ENCODE data around the gene GPANK1. TPM values are rescaled to one million over a fixed set of nuclear protein-coding genes. Genes with fewer than 3 reads are reported as not detected.

GPANK1 gene
- total RNA-seq, 1 experiment from 2014 or later = 24.2 TPM

- DNase-seq = peak; percentile 9
- Histone ChIP-seq H3K36me3 (no peaks in the 10 kb centered on the region), H3K27me3 (no peaks in the 10 kb centered on the region), H3K4me3 (no peak overlapping the region), H3K9me3 (no peaks in the 10 kb centered on the region)
These were observed 32.8 kb upstream of the GPANK1 start for GRCh38 chr6:31697555-31697954.

DNA sequence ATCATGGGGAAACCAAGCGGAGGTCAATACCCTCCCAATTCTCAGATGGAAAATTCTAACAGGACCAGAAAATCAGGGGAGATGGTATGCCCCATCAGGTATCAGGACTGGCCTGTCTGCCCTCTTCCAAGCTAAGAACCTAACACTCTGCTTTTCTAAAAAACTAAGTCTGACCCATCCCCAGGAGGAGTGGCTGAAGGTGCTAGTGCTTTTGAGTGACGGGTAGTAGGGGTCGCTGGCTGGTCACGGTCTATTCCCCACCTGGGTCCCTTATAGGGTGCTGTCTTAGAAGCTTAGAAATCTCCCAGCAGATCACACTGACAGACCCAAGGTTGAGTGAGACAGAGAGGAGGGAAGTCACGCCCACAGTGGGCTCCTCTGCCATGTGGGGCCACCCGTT is 28.7 kb upstream of the GPANK1 start:
- Histone ChIP-seq H3K36me3 (no peaks in the 10 kb centered on the region), H3K9me3 (no peaks in the 10 kb centered on the region), H3K4me3 (no peak overlapping the region), H3K27me3 (no peaks in the 10 kb centered on the region)
- no peak for DNase-seq

DNA sequence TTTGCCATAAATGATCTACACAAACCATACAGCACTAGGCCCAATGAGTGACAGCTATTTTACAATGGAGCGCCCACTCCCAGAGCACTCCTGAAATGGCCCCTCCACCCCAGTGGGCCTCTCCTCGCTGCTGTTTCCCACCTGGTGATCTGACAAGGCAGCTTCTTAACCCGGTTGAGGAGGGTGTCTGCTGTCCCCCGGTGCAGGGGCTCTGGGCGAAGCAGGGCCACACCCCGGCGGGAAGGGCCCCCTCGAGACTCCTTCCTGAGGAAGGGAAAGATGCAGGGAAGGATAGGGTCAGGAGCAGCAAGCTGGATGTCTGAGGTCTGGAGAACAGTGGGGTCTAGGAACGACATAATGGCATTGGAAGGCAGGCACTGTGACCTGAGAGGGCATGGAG is 28.1 kb upstream of the GPANK1 start:
- no peaks in the 10 kb centered on the region for H3K27me3 ChIP-seq
- no peaks in the 10 kb centered on the region for H3K9me3 ChIP-seq
- H3K4me3 ChIP-seq = no peak overlapping the region
- H3K36me3 ChIP-seq = no peaks in the 10 kb centered on the region
- no peak for DNase-seq

- Histone ChIP-seq H3K27me3 (no peaks in the 10 kb centered on the region), H3K36me3 (no peaks in the 10 kb centered on the region), H3K4me3 (no peak overlapping the region), H3K9me3 (no peaks in the 10 kb centered on the region)
- DNase-seq = no peak
These were observed 27.6 kb upstream of the GPANK1 start for GRCh38 chr6:31692353-31692752.

GRCh38 chr6:31691564-31692108 is 26.8 kb upstream of the GPANK1 start:
- Histone ChIP-seq H3K4me3 (no peak overlapping the region), H3K27me3 (no peaks in the 10 kb centered on the region), H3K9me3 (no peaks in the 10 kb centered on the region), H3K36me3 (no peaks in the 10 kb centered on the region)
- no peak for DNase-seq

DNA sequence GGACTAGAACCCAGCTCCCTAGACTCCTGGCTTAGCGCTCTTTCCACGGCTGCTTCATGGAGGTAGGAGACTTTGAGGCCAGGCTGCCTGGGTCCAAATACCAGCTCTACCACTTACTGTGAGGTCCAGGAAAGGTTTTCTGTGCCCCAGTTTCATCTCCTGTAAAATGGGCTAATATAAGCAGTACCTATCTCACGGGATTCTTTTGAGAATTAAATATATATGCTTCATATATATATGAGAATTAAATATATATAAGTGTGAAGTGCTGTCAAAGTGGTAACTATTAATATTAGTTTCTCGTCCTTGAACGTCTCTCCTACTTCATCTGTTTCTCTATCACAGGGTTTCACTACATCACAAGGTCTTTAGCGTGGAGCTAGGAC is 26.3 kb upstream of the GPANK1 start:
- DNase-seq = no peak
- H3K4me3 ChIP-seq = no peak overlapping the region
- H3K36me3 ChIP-seq = no peaks in the 10 kb centered on the region
- H3K9me3 ChIP-seq = no peaks in the 10 kb centered on the region
- no peaks in the 10 kb centered on the region for H3K27me3 ChIP-seq

- Histone ChIP-seq H3K4me3 (no peak overlapping the region), H3K36me3 (no peaks in the 10 kb centered on the region), H3K27me3 (no peaks in the 10 kb centered on the region), H3K9me3 (no peaks in the 10 kb centered on the region)
- DNase-seq = no peak
These were observed 25.7 kb upstream of the GPANK1 start for GRCh38 chr6:31690231-31691077.

DNA sequence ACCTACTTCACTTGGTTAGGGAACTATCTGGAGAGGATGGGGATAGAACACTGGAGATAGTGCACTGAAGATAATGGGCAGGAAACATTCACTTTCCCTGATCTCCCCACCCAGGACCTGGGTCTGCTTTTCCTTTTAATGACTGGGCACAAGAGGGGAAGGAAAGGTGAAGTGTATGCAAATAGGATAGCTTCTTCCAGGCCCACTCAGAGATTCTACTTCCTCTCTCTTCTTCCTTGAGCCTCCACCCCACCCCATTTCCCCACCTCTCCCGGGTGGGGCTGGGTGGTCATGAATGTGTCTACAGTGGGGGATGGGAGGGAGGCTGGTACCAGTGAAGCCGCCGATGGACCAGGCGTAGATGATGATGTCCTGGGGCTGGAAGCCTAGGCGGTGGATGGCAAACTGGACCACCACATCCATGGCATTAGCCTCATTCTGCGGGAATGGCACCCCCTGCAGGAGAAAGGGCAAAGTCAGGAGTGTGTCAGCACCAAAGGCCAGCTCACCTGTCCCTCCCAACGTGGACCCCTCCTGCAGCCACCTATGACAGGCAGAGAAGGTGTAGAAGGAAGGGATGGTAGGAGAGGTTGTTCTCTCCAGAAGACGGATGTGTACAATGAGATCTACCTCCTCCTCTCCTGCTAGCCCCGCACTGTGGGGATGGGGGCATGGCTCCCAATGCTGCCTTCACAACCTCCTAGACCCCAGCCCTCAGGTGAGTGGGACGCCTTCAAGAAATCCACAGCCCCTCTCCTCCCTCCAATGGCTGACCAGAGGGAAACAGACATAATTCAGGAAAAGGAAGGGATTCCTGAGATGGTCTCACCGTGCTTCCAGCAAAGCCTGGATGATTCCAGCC is 24.7 kb upstream of the GPANK1 start:
- no peaks in the 10 kb centered on the region for H3K27me3 ChIP-seq
- H3K9me3 ChIP-seq = no peaks in the 10 kb centered on the region
- H3K4me3 ChIP-seq = no peak overlapping the region
- H3K36me3 ChIP-seq = no peaks in the 10 kb centered on the region
- DNase-seq = no peak

DNA sequence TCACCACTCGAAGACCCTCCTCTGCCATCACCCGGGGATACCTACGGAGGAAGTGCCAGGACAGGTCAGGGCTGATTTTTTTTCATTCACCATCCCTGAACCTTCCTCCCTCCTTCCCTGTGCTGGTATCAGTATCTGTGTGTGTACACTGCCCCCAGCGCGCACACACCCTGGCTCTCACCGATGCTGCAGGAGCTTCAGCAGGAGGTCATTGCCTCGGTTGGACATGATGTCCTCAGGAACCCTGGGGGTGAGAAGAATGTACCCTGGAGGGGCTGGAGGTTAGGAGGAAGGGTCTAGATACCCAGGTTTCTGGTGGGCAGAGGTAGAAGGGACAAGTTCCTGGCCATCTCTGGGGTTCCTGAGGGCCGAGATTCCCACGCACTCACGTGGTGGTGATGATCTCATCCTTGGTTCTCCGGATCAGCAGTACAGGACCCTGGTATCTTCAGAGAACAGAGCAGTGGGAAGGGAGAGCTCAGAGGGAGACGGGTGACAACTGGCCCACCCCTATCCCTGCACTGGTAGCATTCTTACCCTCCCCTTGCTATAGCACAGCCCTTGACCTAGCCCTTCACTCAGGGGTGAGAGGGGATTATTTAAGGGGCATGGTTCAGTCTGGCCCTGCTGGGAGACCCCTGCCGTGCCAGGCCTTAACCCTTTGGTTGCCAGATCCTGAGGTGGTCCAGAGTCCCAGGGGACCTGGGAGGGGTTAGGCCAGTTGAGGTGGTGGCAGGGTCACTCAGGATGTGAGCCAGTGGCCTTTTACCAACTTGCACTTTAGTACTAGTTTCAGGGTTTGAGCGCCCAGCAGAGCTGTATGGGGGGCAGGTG is 23.3 kb upstream of the GPANK1 start:
- DNase-seq = no peak
- H3K36me3 ChIP-seq = no peaks in the 10 kb centered on the region
- H3K9me3 ChIP-seq = no peaks in the 10 kb centered on the region
- no peak overlapping the region for H3K4me3 ChIP-seq
- H3K27me3 ChIP-seq = no peaks in the 10 kb centered on the region

DNA sequence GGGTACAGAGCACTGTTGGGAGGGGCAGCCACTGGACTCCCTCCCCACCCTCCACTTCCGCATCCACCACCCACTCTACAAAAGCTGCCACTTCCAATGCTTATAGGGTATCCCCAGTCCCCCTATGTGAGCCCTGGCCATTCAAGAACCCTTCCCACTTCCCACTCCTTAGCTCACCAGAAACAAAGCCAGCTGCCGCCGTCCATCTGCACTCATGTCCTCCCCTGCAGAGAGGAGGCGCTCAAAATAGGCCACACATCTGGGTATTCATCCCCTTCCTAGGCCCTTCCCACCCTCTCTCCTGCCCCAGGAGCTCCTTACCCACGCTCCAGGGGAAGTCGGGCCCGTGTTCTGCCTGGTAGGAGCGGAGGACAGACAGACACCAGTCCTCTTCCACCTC is 22.5 kb upstream of the GPANK1 start:
- Histone ChIP-seq H3K4me3 (no peak overlapping the region), H3K27me3 (no peaks in the 10 kb centered on the region), H3K36me3 (no peaks in the 10 kb centered on the region), H3K9me3 (no peaks in the 10 kb centered on the region)
- no peak for DNase-seq

DNA sequence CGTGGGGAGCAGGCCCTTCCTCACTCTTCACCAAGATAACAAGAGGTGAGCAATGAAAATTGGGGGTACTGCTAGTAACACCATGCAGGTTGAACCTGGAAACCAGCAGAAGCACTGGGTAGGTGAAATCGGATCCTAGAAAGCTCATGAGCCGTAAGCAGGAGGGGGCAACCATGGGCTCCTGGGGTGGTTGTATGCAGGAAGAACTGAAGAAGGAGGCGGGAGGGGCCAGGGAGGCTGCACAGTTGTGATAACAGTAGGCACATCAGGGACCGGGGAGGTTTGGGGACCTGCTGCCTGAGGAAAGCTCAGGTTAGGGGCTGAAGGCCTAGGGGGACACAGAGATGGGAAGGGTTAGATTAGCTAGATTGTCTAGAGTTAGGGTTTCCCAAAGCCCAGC is 21.7 kb upstream of the GPANK1 start:
- no peak overlapping the region for H3K4me3 ChIP-seq
- H3K27me3 ChIP-seq = no peaks in the 10 kb centered on the region
- no peak for DNase-seq
- H3K36me3 ChIP-seq = no peaks in the 10 kb centered on the region
- H3K9me3 ChIP-seq = no peaks in the 10 kb centered on the region

DNA sequence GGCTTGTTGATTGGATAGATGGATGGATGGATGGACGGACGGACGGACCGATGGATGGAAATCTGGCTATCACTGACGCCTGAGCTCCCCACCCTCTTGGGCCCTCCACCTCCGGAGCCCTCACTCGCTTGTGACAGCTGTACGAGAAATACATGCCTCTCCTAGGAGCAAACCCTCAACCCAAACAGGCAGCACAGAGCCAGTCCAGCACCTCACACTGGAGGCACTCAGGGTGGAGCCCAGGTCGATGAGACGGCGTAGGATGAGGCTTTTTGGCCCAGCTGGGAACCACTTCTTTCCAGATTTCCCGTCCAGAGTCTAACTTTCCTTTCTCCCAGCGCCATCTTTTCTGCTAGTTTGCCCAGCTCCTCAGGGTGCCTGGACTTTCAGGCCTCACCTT is 18.8 kb upstream of the GPANK1 start:
- no peak overlapping the region for H3K4me3 ChIP-seq
- no peaks in the 10 kb centered on the region for H3K9me3 ChIP-seq
- no peak for DNase-seq
- H3K36me3 ChIP-seq = no peaks in the 10 kb centered on the region
- H3K27me3 ChIP-seq = no peaks in the 10 kb centered on the region

DNA sequence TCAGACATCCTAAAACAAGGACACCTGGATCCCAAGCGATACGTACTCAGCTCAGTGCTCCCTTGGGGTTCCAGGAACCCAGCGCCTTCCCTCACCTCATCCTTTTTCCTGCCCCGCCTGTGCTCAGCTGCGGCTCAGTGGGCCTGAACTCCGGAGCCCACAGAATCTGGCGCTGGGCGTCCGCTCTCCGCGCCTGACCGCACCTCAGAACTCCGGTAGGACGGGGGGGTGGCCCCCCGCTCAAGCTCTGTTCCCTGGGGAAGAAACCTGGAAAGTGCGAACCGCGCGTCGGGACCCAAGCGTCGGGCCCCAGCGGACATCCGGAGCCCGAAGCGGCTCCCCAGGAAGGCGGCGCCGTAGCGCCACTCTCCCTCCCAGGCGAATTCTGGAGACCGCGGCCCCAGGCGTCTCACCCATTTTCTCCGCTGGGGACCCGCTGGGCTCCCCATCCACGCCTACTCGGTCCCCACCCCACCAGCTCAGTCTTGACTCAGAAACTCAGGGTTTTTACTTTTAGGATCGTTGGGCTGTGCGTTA is 16.4 kb upstream of the GPANK1 start:
- no peaks in the 10 kb centered on the region for H3K9me3 ChIP-seq
- H3K36me3 ChIP-seq = no peaks in the 10 kb centered on the region
- H3K27me3 ChIP-seq = no peaks in the 10 kb centered on the region
- peak; percentile 20 for DNase-seq
- H3K4me3 ChIP-seq = peak overlapping the region; percentile 27

GRCh38 chr6:31680226-31681134 is 15.7 kb upstream of the GPANK1 start, which contains the start of gene LY6G5C:
Gene LY6G5C, minus strand, starts transcription at chr6:31681067. Its CDS starts 694 bp downstream, at chr6:31680373.
- peak; percentile 68 for DNase-seq

GRCh38 chr6:31677955-31678354 is 13.2 kb upstream of the GPANK1 start:
- no peaks in the 10 kb centered on the region for H3K27me3 ChIP-seq
- H3K9me3 ChIP-seq = no peaks in the 10 kb centered on the region
- no peak for DNase-seq
- no peaks in the 10 kb centered on the region for H3K36me3 ChIP-seq
- no peak overlapping the region for H3K4me3 ChIP-seq

More at GRCh38 chr6:31680226-31681134, 15.7 kb upstream of the GPANK1 start, which contains the start of gene LY6G5C:
- Histone ChIP-seq H3K27me3 (no peaks in the 10 kb centered on the region), H3K36me3 (no peaks in the 10 kb centered on the region), H3K4me3 (peak within 1 kb of the TSS; percentile 27), H3K9me3 (no peaks in the 10 kb centered on the region)

Measured in MG63 (cell line).